HG02763 (cell line): ENCODE data around the gene SMIM31.
A peak's percentile ranks its signal among the peaks of the same experiment; 100 is the strongest.

Experiments used
- ATAC-seq: cut with Tn5 transposase; IDR thresholded peaks from one replicate; pipeline ENCODE4 v1.9.1; 2021; ENCODE audit warnings: mild to moderate bottlenecking, moderate library complexity; ENCODE audit not compliant: unreplicated experiment

SMIM31 gene

GRCh38 chr4:164780839-164781238 is 26.9 kb downstream of the SMIM31 start:
- ATAC-seq, result no peak

- ATAC-seq, result no peak
These were observed 30.0 kb downstream of the SMIM31 start for GRCh38 chr4:164783976-164784375.

GRCh38 chr4:164789047-164789446 is 35.1 kb downstream of the SMIM31 start:
- ATAC-seq, result no peak

GRCh38 chr4:164790249-164790648 is 36.3 kb downstream of the SMIM31 start:
- ATAC-seq, result no peak

- no peak for ATAC-seq
These were observed 45.5 kb downstream of the SMIM31 start for GRCh38 chr4:164799410-164799809.

GRCh38 chr4:164800786-164801185 is 46.9 kb downstream of the SMIM31 start:
- ATAC-seq, result no peak

- no peak for ATAC-seq
These were observed 48.5 kb downstream of the SMIM31 start for GRCh38 chr4:164802301-164802901.

- no peak for ATAC-seq
These were observed 49.8 kb downstream of the SMIM31 start for GRCh38 chr4:164803702-164804101.

- no peak for ATAC-seq
These were observed 53.7 kb downstream of the SMIM31 start for GRCh38 chr4:164807611-164808010.

GRCh38 chr4:164813554-164813953 is 59.6 kb downstream of the SMIM31 start:
- ATAC-seq, result no peak

GRCh38 chr4:164815711-164816110 is 61.8 kb downstream of the SMIM31 start:
- no peak for ATAC-seq

- no peak for ATAC-seq
These were observed 65.4 kb downstream of the SMIM31 start for GRCh38 chr4:164819366-164819765.

- ATAC-seq, result no peak
These were observed 67.8 kb downstream of the SMIM31 start for GRCh38 chr4:164821711-164822110.

- ATAC-seq, result no peak
These were observed 70.7 kb downstream of the SMIM31 start for GRCh38 chr4:164824581-164824980.

GRCh38 chr4:164828955-164829354 is 75.0 kb downstream of the SMIM31 start:
- no peak for ATAC-seq

- ATAC-seq, result no peak
These were observed 92.6 kb downstream of the SMIM31 start for GRCh38 chr4:164846566-164846965.

- ATAC-seq, result no peak
These were observed 93.1 kb downstream of the SMIM31 start for GRCh38 chr4:164847016-164847415.

GRCh38 chr4:164847967-164848649 is 94.2 kb downstream of the SMIM31 start:
- ATAC-seq, result peak; percentile 67
